Hematopoietic multipotent progenitor cell treated with erythropoietin and hydrocortisone succinate and interleukin-3 and kit ligand, for 17 days (in vitro differentiated cells): Measurements from ENCODE around the gene CMTM8.

ENCODE experiments used
- DNase-seq: peaks from one replicate; pipeline ENCODE4 v3.0.0-alpha.2; 2015; ENCODE audit warnings: low spot score

The CMTM8 gene

DNA sequence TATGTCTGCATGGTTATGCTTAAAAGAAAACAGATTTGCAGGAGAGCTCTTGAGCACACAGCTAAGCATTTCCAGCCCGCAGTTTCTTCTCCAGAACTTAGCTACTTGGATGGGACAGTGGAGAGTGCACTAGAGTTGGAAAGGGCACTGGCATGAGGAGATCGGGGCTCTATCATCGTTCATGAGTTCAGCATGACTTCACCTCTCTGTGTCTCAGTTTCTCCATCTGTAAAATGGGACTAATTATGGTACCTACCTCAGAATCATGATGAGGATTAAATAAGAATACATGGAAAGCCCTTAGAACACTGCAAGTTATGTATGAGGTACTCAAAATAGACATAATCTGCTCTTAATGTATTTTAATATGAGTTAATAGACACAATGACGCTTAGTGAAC is 69.9 kb downstream of the CMTM8 start:
- no peak for DNase-seq

DNA sequence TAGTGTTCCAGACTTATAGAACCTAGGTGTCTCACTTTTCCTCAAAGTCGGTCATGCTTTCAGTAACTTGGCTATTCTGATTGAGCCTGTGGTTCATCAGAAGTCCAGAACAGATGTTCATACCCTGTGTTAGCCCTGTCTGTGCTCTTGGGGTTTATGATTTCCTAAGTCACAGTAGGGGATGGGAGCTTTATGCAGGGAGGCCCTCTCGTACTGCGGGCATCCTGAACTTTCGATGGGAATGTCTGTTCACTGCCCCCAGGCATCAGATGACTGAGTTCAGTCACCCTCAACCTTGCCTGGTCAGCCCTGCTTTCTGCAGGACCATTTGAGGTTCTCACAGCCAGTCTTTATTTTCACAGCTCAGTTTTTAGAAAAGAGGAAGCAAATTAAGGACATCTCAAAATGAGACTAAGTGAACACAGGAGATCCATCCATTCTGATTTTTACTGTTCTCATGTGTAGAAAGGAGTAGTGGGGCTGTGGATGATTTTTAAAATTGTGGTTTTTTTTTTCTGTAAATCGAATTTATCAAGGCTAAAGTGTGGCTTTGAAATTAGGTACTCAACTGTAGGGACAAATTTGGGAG is 71.3 kb downstream of the CMTM8 start:
- DNase-seq = no peak

DNA sequence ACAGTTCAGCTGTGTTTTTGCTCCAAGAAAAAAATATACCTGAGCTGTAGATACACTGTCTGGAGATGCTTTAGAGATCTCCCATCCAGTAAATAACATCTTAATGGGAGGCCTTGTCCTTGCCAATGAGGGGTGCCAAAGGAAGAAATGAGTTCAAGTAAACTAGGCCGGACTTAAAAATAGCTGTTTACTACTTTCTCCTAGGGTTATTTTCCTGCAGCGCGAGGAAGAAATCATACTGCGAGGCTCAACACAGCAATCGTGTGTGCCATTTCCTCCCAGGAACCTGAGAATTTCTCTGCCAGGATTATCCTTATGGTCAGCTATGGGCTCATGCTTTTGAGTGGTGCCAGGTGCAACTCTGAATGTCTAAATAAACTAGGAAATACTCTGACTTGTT is 71.9 kb downstream of the CMTM8 start:
- no peak for DNase-seq

DNA sequence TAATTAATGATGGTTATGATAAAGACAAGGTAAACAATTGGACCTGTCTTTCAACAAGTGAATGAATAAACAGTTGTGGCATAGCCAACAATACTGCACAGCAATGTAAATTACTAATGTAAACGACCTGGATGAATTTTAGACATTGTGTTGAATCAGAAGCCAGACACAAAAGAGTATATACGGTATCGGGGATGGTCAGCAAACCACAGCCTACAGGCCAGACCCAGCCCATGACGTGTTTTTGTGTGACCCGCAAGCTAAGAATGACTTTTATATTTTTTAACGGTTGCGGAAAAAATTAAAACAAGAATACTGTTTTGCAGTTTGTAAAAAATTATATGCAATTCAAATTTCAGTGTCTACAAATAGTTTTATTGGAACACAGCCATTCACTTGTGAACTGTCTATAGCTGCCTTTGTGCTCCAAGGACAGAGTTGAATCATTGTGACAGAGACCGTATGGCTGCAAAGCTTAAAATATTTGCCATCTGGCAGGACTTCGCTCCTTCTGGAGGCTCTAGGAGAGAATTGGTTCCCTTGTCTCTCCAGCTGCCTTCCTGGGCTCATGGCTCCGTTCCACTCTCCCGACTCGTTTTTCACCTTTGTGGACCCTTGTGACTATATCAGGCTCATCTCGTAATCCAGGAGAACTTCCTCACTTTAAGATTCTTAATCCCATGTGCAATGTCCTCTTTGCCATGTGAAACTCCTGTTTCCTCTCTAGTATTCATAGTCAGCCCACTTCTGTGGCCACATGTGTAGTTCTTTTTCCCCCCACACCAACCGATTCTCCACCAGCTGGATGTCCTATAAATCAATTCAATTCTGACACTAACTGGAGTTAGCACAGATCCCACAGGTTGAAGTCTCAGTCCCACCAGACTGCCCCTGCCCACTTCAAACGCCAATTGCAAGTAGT is 72.7 kb downstream of the CMTM8 start:
- DNase-seq = no peak

DNA sequence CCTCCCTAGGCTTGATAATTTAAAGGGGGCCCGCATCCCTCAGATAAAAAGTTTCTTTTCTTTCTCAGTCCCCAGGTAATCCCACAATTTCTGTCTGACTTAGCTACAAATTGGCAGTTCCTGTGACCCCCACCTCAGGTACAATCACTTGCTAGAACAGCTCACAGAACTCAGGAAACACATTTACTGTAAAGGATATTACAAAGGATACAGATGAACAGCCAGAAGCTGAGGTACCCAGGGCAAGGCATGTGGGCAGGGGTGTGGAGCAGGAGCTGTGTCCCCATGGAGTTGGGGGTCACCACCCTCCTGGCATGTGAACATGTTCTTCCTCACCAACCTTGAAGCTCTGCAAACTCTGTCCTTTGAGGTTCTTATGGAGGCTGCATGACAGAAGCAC is 73.8 kb downstream of the CMTM8 start:
- DNase-seq = no peak

DNA sequence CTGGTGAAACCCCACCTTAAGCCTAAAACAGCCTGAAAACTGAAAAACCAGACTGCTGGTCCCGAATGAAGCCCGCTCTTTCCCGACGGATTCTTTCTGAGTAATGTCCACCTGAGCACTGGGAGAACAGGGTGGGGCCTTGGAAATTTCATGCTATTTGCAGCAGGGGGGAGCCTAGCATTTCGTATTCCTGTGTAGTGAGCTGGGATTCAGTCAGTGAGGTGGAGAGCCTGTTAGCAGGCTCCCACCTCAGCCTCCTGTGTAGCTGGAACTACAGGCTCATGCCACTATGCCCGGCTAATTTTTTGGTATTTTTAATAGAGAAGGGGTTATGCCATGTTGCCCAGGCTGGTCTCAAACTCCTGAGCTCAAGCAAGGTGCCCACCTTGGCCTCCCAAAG is 74.7 kb downstream of the CMTM8 start:
- DNase-seq = no peak

DNA sequence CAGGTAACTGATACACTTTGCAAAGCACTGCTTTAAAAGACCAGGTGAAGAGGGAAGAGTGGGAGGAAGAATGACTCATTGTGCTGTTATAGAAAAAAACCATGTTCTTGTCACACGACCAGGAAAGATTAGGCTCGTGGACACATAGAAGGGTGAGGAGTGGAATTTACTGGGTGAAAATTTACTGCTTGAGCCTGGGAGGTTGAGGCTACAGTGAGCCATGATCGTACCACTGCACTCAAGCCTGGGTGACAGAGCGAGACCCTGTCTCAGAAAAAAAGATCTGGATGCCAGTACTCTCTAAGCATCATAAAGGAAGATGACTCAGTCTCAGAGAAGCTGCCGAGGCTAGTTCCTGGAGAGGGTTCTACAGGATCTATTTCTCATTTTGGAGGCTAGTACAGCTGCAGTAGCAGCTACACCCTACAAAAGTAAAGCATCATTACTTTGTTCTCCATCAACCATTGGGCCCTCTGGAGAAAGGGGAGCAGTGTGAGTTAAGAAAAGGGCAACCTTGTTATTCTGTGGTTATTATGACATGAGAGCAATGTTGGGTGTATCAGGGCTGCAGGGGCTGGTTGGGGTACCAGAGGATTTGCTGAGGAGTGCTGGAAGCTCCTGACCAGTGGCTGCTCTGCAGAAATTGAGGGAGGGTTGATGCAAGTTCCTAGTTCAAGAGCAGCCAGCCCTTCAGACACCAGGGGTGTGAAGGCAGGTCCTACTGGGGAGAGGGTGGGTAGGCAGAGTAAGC is 75.4 kb downstream of the CMTM8 start:
- no peak for DNase-seq

DNA sequence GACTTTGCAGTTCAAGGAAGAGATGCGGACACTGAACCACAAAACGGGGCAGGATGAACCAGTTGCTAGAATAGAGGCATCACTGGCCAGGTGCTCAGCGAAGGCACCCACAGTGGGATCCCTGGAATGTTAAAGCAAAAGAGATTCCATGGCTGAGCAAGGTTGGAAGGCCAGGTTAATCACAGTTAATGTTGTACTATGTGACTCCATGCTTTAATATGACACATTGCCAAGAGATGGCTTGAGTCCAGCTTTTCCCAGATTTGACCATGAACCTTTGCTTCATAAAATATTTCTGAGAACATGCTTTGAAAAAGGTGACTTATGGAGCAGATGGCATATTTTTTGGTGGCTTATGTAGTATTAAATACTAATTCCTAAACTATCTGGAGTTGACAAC is 77.0 kb downstream of the CMTM8 start:
- no peak for DNase-seq

DNA sequence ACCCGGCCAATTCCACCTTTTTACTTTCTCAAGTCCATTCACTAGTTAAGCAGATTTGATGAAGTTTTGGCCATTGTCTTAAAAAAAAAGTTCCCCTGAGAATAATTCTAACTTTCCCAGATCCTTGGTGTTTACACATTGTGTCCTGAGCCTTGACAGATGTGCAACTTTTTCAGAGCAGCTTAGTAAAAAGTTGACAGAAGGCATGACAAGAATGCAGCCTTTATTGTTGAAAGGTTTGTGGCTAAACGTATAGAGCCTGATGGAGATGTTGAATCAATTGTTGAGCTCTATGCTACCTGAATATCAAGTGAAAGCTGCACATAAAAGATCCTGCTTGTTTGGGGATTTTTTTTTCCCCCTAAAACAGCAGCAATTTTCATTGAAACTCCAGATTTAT is 77.8 kb downstream of the CMTM8 start:
- DNase-seq = no peak

DNA sequence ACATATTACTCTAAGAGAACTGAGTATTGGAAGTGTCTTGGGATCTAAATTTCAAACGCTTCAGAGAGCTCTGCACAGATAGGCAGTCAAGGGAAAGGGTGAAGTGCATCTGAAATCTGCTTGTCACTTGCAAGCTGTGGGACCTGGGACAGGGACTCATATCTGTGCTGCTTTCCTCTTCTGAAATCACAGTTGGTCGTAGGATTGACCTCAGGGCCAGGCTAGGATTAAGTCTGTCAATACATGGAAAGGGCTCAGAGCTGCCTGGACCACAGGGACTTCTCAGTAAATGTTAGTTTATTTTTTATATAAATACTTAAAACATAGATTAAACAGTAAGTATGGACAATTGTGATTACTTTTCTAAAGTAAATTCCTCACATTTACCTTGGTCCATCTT is 78.5 kb downstream of the CMTM8 start:
- no peak for DNase-seq

DNA sequence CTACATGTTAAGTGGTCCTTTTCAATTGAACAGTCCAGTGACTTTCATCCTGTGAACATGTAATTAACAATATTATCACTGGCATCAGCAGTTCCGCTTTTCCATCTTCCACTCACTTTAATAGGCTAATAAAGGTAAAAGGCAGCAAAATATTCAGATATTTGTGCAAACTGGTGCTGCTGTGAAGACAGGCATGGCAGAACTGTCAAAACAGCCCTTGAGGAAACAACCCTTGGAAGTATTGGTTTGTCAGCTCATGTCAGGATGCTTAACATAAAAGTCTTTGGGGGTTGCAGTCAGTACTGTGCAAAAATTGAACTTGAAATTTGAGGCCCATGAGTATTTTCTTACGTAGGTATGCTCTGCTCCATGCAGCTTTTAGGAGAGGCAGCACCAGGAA is 81.1 kb downstream of the CMTM8 start:
- DNase-seq = no peak

DNA sequence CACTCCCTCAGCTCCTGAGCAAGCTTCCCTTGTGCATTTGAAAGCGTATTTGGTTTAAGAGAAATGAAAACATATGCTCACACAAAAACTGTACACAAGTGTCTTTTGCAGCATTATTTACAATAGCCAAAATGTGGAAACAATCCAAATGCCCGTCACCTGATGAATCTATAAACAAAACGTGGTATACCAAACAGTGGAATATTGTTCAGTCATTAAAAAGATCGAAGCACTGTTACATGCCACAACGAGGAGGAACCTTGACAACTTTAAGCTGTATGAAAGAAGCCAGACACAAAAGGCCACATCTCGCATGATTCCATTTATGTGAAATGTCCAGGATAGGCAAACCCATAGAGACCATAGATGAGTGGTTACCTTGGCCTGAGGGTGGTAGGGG is 81.6 kb downstream of the CMTM8 start:
- DNase-seq = no peak

DNA sequence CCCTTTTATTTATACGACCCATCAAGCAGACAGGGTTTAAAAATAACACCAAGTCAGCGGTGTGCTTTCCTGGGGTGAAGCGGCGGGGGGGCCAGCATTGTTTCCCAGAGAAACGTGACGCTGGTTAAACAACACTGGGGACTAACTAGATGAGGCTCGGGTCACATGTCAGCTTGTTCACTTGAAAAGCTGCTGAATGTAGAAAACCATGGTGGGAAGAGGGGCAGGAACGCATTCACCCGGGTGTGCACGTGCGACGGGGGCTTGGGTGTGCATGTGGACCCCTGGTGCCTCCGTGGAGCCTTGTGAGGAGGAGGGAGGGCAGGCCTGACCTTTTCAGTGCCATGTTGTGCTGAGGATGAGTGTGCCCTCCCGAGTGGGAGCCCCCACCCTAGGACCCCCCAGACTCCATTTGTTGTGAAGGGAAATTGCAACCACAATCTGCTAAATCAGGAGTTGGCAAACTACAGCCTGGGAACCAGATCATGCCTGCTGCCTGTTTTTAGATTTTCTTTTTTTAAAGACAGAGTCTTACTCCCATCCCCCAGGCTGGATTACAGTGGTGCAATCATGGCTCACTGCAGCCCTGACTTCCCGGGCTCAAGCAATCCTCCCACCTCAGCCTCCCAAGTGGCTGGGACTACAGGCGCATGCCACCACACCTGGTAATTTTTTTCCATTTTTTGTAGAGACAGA is 82.8 kb downstream of the CMTM8 start:
- DNase-seq = no peak

DNA sequence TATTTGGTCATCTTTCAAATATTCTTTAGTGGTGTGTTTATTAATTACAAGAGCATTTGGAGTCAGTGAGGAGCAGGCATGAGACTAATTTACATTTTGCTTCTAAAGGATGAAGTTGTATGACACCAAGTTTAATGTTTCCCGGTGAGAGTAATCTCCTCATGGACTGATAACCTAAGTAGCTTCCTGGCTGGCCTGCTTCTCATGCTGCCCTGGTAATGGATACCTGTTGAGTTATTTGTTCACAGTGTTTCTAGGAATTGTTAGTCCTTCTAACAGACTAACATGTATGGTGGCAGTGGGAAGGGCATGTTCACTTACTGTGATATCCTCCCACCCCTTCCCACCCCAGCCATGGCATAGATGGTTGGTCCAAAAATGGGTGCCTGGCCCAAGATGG is 83.8 kb downstream of the CMTM8 start:
- no peak for DNase-seq

DNA sequence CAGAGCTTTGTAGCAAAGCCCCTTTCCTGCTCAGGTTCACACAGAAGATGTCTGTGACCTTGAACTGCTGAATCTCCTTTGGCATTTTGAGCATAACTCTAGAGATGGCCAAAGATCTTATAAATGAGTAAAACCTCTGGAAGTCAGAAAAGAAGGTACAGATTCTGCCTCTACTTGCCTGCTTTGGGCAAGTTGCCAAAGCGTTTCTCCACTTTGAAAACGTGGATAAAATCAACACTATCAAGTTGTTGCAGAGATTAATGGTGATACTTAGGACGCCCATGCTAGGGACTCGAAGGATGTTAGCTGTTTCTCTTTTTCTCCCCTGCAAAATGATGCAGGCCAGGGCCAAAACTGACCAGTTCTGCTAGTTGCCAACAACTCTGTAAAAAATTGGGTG is 85.1 kb downstream of the CMTM8 start:
- DNase-seq = no peak

DNA sequence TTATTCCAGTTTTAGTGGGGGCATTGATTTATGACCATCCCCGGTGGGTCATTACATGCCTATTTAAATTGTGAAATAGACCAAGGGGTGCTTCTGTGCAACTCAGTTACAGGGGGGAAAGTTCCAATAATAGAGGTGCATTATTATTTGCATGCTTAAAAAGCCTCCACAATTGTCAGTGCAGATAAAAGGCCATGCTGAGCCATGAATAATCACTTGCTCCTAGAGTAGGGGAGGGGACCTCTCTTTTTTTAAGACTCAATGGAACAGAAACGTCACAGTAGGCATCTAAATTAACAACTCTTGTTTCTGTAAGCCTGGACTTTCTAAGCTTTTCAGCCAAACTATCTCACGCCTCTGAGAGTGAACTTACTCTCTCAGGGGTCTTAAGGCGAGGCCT is 86.7 kb downstream of the CMTM8 start:
- no peak for DNase-seq

DNA sequence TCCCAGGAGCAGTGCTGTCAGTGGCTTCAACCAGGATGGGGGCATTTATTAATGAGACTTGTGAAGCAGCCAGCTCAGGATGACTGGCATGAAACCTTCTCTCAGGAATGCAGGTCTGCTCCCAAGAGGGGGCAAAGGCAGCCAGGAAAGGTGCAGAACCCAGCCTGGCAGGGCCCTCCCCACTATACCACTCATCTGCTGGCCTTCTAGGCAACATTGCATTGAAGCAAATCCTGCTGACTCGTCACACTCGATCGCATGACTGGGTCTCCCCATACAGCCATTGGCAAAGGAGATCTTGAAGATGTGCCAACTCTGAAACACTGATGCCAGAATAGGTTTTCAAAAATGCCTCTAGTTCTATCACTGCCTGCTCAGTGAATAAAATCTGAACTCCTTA is 87.4 kb downstream of the CMTM8 start:
- no peak for DNase-seq

DNA sequence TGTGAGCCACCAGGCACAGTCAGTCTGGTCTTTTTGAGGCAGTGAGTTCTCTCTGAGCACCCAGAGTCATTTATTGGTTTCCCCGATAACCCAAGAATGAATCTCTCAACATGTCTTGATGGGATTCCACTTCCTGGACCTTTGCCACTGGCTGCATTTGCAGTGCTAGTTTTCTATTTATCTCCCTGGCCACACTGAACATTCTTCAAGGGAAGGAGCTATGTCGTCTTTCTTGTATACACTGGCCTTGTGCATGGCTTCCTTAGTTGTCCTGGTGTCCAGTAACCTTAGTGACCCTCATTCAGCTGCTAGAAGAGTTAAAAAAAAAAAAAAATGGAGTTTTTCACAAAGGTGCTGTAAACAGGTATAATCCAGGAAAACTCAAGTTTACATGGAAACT is 88.3 kb downstream of the CMTM8 start:
- DNase-seq = no peak

DNA sequence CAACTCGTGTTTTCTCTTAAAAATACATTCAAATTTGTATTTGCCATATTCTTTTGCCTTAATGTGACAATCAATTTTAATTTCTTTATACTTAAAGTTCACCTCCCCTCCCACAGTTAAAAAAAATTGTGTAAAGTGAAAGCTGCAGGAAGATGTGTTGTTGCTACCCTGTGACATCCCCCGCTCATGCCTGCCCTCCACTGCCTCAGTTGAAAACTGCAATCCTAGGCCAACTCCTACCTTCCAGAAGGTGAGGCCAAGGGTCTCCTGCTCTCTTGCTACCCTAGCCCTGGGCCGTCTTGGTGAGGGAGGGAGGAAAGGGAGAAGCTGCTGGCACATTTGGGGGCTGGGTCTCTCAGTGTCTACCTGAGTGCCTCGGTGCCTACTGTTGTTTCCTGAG is 96.2 kb downstream of the CMTM8 start:
- DNase-seq = no peak

DNA sequence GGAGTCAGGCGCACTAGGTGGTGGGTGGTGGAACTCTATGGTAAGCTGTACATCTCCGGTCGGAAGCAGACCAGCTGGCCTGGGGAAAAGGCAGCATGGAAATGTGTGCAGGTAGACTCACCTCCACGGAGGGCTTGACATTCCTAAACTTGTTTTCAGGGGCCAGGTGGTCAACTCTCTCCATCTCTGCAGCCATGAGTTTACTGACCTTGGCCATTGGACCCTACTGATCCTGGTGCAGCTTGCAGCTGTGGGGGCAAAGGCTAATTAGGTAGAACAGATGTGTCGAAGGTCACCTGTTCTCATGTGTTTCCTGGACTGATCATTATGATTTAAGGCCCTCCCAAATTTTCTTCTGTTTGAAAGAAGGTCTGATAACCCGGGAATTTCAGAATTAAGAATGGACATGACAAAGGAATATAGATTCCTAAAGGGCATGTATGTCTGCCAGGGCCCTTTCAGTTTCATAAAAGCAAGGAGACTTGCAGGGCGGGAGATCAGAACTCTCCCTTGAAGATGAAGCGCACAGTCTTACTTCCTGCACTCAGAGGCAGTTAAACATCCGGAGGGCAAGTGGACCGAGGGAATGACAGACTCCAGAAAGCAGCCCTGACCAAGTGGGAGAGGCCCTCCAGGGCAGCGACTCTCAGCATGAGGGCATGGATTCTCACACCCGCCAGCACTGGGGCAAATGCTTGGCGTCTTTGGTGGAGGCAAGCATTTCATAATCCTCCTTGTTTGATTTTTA is 97.1 kb downstream of the CMTM8 start:
- no peak for DNase-seq

DNA sequence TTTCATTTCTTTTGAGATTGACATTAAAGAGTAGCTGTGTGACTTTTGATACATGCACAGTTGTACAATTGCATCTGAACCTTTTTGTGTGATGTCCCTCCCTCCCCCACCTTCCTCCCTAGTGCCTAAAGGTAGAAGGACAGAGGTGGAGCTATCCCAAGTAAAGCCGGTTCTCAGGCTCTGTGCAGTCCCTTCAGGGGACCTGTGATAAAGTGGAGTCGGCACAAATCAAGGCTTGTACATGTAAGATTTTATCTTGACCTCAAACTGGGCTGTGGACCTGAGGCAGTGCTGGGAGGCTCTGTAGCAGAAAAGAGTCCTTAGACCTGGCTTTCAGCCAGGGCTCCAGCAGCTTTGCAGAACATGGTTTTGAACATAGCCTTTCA is 97.6 kb downstream of the CMTM8 start:
- no peak for DNase-seq

DNA sequence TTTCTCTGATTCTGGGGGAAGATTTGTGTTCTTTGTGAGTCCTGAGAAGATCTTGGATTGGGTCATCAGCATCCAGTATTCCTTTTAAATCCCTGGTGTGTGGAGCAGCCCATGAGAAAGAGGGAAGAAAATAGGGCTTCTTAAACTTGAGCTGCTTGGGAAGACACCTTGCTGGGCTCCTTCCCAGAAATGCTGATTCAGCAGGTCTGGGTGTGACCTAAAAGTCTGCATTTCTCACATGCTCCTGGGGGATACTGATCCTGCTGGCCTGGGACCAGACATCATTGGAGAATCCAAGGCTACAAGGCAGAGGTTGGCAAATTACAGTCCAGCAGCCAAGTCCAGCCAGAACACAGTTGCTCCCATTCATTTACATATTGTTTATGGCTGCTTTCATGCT is 99.0 kb downstream of the CMTM8 start:
- DNase-seq = no peak
